ENCODE measurements around the gene LRBA. TPM values are rescaled to one million over a fixed set of nuclear protein-coding genes. Genes with fewer than 3 reads are reported as not detected.
"Not testable (repeated sequence)": the region's sequence is repeated elsewhere in the genome, so short reads cannot be mapped to it uniquely, and the experiment has no call there.

LRBA gene
- total and polyA plus RNA-seq, 4 experiments from 2014 or later = 17.1 to 64.5 (median 45.4) TPM

DNA sequence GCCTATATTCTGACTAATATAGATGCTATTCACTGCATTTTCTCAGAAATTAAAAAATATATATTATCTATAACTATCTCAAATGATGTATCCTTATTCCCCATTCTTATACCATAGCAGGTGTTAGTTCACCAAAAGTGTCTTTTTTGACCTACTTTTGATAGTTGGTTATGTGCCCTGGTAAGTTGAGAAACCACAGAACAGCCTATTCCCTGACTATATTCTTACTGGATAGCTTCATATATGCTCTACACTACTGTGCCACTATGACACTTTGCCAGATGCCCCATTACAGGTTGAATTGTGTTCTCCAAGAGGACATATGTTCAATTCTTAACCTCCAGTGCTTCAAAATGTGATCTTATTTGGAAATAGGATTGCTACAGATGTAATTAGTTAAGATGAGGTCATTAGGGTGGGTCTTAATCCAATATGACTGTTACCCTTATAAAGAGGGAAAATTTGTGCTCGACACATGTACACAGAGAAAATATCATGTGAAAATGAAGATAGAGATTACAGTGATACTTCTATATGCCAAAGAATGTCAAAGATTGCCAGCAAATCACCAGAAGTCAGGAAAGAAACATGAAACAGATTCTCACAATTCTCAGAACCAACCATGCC, 76.1 kb downstream of the LRBA start:
- peaks cover 42 to 59% (median 51%) of the 10 kb centered on the region in 4 donors for H3K4me1 Mint-ChIP-seq

DNA sequence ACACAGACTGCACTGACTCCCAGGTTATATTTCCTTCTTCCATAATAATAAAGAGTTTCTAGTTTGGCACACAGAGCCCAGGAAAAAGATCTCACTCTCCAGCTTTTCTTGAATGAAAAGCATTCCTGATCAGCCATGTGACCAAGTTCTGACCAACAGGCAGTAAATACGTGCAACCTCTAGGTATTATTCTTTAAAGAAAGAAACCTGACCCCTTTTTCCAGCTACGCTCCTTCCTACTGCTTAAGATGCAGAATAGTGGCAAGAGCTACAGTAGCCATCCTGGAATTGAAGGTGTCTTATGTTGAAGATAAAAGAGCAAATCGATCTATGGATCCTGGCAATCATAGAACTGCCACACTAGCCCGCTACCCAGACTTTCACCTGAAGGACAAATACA, 76.7 kb downstream of the LRBA start:
- Histone ChIP-seq H3K4me1 (ENCODE audit: insufficient read depth, low read length) (peaks cover 22% of the 10 kb centered on the region), H3K27ac (ENCODE audit: low read depth, low read length) (no peak overlapping the region), H3K27me3 (ENCODE audit: insufficient read depth, low read length) (no peaks in the 10 kb centered on the region), H3K4me3 (ENCODE audit: low read length in 2 of 2) (no peak overlapping the region), H3K36me3 (ENCODE audit: insufficient read depth, low read length) (no peaks in the 10 kb centered on the region), H3K9me3 (ENCODE audit: control insufficient read depth in 1 of 2, low read length in 2 of 2) (no peaks in the 10 kb centered on the region)
- Mint-ChIP-seq H3K27me3 (no peaks in the 10 kb centered on the region), H3K4me1 (peaks cover 40 to 59% (median 46%) of the 10 kb centered on the region in 4 donors), H3K9me3 (no peaks in the 10 kb centered on the region), H3K27ac (peak overlapping the region in 2 of 7 donors; percentile 13 to 36), H3K36me3 (no peaks in the 10 kb centered on the region), H3K4me3 (no peak overlapping the region)
- ChIA-PET CTCF (ENCODE audit: partially characterized antibody) (interaction anchor here (1.1 kb wide), 1 partner anchor 71 kb away, joined by 5 read pairs; no protein-coding TSS in a partner anchor), POLR2A (ENCODE audit: partially characterized antibody) (no interaction called here)
- intact Hi-C loops (cut with micrococcal nuclease) = no loop called here
- DNase-seq = no peak

More for the DNA sequence above, 76.1 kb downstream of the LRBA start:
- Histone ChIP-seq H3K27ac (ENCODE audit: low read depth, low read length) (no peak overlapping the region), H3K27me3 (ENCODE audit: insufficient read depth, low read length) (no peaks in the 10 kb centered on the region), H3K4me1 (ENCODE audit: insufficient read depth, low read length) (peaks cover 22% of the 10 kb centered on the region), H3K9me3 (ENCODE audit: control insufficient read depth in 1 of 2, low read length in 2 of 2) (no peaks in the 10 kb centered on the region), H3K4me3 (ENCODE audit: low read length in 2 of 2) (no peak overlapping the region), H3K36me3 (ENCODE audit: insufficient read depth, low read length) (no peaks in the 10 kb centered on the region)
- peak overlapping the region in 3 of 7 donors; percentile 2 to 38 (median 35) for H3K27ac Mint-ChIP-seq
- POLR2A ChIA-PET (ENCODE audit: partially characterized antibody) = no interaction called here
- no peaks in the 10 kb centered on the region for H3K27me3 Mint-ChIP-seq
- no peak for DNase-seq
- CTCF ChIA-PET (ENCODE audit: partially characterized antibody) = interaction anchor here (1.1 kb wide), 1 partner anchor 72 kb away, joined by 5 read pairs; no protein-coding TSS in a partner anchor
- H3K4me3 Mint-ChIP-seq = peak overlapping the region in 2 of 8 donors; percentile 3 to 32
- no peaks in the 10 kb centered on the region for H3K9me3 Mint-ChIP-seq
- intact Hi-C loops (cut with micrococcal nuclease) = no loop called here
- H3K36me3 Mint-ChIP-seq = peaks cover 0 to 2% of the 10 kb centered on the region in 2 donors

DNA sequence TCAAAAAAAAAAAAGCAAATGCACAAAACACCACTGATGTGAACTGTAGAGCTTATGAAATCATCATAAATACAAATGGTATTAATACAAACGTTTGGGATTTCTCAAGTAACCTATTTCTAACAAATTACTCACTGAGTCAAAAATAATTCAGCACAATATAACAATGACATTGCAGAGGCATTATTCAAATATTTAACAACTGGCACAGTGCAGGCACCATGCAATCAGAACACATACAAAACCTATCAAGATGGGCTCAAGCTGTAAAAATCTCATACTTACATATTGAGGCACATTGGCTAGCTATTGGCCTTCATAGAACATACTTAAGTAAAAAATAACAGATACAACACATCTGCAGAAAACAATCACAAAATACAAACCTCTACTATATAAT, 81.1 kb downstream of the LRBA start:
- Mint-ChIP-seq H3K27me3 (no peaks in the 10 kb centered on the region), H3K36me3 (peaks cover under 1 to 2% of the 10 kb centered on the region in 2 donors), H3K4me1 (peaks cover 25 to 35% (median 29%) of the 10 kb centered on the region in 4 donors), H3K9me3 (no peaks in the 10 kb centered on the region), H3K4me3 (no peak overlapping the region), H3K27ac (no peak overlapping the region)
- no peak overlapping the region for H3K4me3 ChIP-seq (ENCODE audit: low read length in 2 of 2)
- no peak overlapping the region for H3K27ac ChIP-seq (ENCODE audit: low read depth, low read length)
- ChIA-PET CTCF (ENCODE audit: partially characterized antibody) (interaction anchor here (1.0 kb wide), 1 partner anchor 67 kb away, joined by 4 read pairs; no protein-coding TSS in a partner anchor), POLR2A (ENCODE audit: partially characterized antibody) (no interaction called here)
- intact Hi-C loops (cut with micrococcal nuclease) = no loop called here
- no peak for DNase-seq
- no peaks in the 10 kb centered on the region for H3K9me3 ChIP-seq (ENCODE audit: control insufficient read depth in 1 of 2, low read length in 2 of 2)
- no peaks in the 10 kb centered on the region for H3K36me3 ChIP-seq (ENCODE audit: insufficient read depth, low read length)
- no peaks in the 10 kb centered on the region for H3K27me3 ChIP-seq (ENCODE audit: insufficient read depth, low read length)
- peaks cover 8% of the 10 kb centered on the region for H3K4me1 ChIP-seq (ENCODE audit: insufficient read depth, low read length)

DNA sequence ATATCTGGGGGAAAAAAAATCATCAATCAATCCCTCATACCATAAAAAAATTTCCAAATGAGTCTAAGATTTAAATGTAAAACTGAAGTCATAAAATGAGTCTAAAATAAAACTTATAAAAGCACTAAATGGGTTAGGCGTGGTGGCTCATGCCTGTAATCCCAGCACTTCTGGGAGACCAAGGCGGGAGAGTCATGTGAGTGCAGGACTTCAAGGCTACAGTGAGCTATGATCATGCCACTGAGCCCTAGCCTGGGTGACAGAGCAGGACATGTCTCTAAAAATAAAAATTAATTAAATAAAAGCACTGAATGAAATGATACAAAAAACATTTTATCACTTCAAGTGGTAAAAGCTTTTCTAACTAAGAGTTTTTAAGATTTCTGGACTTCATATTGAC, 83.3 kb downstream of the LRBA start:
- intact Hi-C loops (cut with micrococcal nuclease) = no loop called here
- POLR2A ChIA-PET (ENCODE audit: partially characterized antibody) = interaction anchor here (1.4 kb wide), 1 partner anchor 84 kb away, joined by 4 read pairs; the partner anchor contains the start of gene LRBA
- no peak overlapping the region for H3K4me3 ChIP-seq (ENCODE audit: low read length in 2 of 2)
- Mint-ChIP-seq H3K4me3 (no peak overlapping the region), H3K27ac (no peak overlapping the region), H3K9me3 (no peaks in the 10 kb centered on the region), H3K4me1 (peaks cover 8 to 14% (median 11%) of the 10 kb centered on the region in 4 donors), H3K36me3 (peaks cover 13 to 17% of the 10 kb centered on the region in 2 donors), H3K27me3 (no peaks in the 10 kb centered on the region)
- CTCF ChIA-PET (ENCODE audit: partially characterized antibody) = no interaction called here
- no peak for DNase-seq
- H3K4me1 ChIP-seq (ENCODE audit: insufficient read depth, low read length) = no peaks in the 10 kb centered on the region
- no peak overlapping the region for H3K27ac ChIP-seq (ENCODE audit: low read depth, low read length)
- H3K27me3 ChIP-seq (ENCODE audit: insufficient read depth, low read length) = no peaks in the 10 kb centered on the region
- no peaks in the 10 kb centered on the region for H3K36me3 ChIP-seq (ENCODE audit: insufficient read depth, low read length)
- H3K9me3 ChIP-seq (ENCODE audit: control insufficient read depth in 1 of 2, low read length in 2 of 2) = no peaks in the 10 kb centered on the region

DNA sequence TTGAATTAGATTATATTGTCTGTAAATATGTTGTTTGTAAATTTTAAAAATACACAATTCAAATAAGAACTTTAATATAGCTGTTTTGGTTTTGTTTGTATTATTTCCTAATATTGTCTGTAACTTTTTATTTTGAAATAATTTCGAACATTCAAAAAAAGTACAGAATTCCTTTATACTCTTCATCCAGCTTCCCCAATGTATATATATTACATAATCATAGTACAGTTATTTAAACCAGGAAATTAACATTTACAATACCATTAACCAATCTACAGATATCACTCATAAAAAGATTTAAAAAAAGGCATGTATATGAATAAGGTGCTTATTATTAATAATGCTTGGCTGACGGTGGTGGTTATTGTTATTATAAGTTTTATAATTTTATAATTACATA, 84.1 kb downstream of the LRBA start:
- Histone ChIP-seq H3K4me1 (ENCODE audit: insufficient read depth, low read length) (no peaks in the 10 kb centered on the region), H3K36me3 (ENCODE audit: insufficient read depth, low read length) (no peaks in the 10 kb centered on the region), H3K4me3 (ENCODE audit: low read length in 2 of 2) (no peak overlapping the region), H3K27me3 (ENCODE audit: insufficient read depth, low read length) (no peaks in the 10 kb centered on the region), H3K27ac (ENCODE audit: low read depth, low read length) (no peak overlapping the region), H3K9me3 (ENCODE audit: control insufficient read depth in 1 of 2, low read length in 2 of 2) (no peaks in the 10 kb centered on the region)
- CTCF ChIA-PET (ENCODE audit: partially characterized antibody) = no interaction called here
- peaks cover 18 to 24% of the 10 kb centered on the region in 2 donors for H3K36me3 Mint-ChIP-seq
- POLR2A ChIA-PET (ENCODE audit: partially characterized antibody) = interaction anchor here (1.4 kb wide), 1 partner anchor 84 kb away, joined by 4 read pairs; the partner anchor contains the start of gene LRBA
- no peak for DNase-seq
- no peak overlapping the region for H3K27ac Mint-ChIP-seq
- no peaks in the 10 kb centered on the region for H3K27me3 Mint-ChIP-seq
- intact Hi-C loops (cut with micrococcal nuclease) = no loop called here
- no peaks in the 10 kb centered on the region for H3K9me3 Mint-ChIP-seq
- no peak overlapping the region for H3K4me3 Mint-ChIP-seq
- H3K4me1 Mint-ChIP-seq = peaks cover under 1 to 7% (median 5%) of the 10 kb centered on the region in 4 donors

DNA sequence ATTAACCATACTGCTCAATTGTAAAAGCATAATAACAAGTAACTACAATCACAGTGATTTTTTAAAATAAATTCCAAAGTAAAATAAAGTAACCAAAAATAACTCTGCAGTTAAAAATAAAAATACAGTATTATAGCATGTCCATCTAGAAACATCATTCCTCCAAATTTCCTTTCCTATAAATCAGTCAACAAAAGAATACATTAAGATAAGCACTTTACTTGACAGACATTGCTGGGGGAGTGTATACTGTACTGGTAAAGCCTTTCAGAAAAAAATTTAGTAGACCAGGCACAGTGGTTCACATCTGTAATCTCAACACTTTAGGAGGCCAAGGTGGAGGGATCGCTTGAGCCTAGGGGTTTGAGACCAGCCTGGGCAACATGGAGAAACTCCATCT, 91.1 kb downstream of the LRBA start:
- H3K27ac Mint-ChIP-seq = no peak overlapping the region

DNA sequence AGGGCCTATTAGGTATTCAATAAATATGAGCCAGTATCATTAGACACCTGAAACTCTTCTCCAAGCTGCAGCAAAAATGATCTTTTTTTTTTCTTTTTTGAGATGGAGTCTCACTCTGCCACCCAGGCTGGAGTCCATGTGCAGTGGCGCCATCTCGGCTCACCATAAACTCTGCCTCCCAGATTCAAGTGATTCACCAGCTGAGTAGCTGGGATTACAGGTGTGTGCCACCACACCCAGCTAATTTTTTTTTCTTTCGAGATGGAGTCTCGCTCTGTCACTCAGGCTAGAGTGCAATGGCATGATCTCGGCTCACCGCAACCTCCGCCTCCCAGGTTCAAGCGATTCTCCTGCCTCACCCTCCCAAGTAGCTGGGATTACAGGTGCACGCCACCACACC, 93.6 kb downstream of the LRBA start:
- H3K9me3 ChIP-seq (ENCODE audit: control insufficient read depth in 1 of 2, low read length in 2 of 2); POLR2A ChIA-PET (ENCODE audit: partially characterized antibody); H3K4me3 Mint-ChIP-seq; H3K36me3 ChIP-seq (ENCODE audit: insufficient read depth, low read length); CTCF ChIA-PET (ENCODE audit: partially characterized antibody); intact Hi-C loops (cut with micrococcal nuclease); H3K27ac ChIP-seq (ENCODE audit: low read depth, low read length); DNase-seq; H3K9me3 Mint-ChIP-seq; H3K27ac Mint-ChIP-seq; H3K4me1 Mint-ChIP-seq; H3K27me3 ChIP-seq (ENCODE audit: insufficient read depth, low read length); H3K4me1 ChIP-seq (ENCODE audit: insufficient read depth, low read length); H3K4me3 ChIP-seq (ENCODE audit: low read length in 2 of 2); H3K27me3 Mint-ChIP-seq: not testable (repeated sequence)
- H3K36me3 Mint-ChIP-seq = peaks cover 66 to 67% of the 10 kb centered on the region in 2 donors

More for the DNA sequence above, 91.1 kb downstream of the LRBA start:
- POLR2A ChIA-PET (ENCODE audit: partially characterized antibody) = no interaction called here
- intact Hi-C loops (cut with micrococcal nuclease) = no loop called here
- Histone ChIP-seq H3K4me1 (ENCODE audit: insufficient read depth, low read length) (no peaks in the 10 kb centered on the region), H3K27me3 (ENCODE audit: insufficient read depth, low read length) (no peaks in the 10 kb centered on the region), H3K9me3 (ENCODE audit: control insufficient read depth in 1 of 2, low read length in 2 of 2) (no peaks in the 10 kb centered on the region), H3K4me3 (ENCODE audit: low read length in 2 of 2) (no peak overlapping the region), H3K36me3 (ENCODE audit: insufficient read depth, low read length) (peaks cover 9% of the 10 kb centered on the region), H3K27ac (ENCODE audit: low read depth, low read length) (no peak overlapping the region)
- Mint-ChIP-seq H3K4me1 (peaks cover 0 to 1% (median 0%) of the 10 kb centered on the region in 4 donors), H3K27me3 (no peaks in the 10 kb centered on the region), H3K4me3 (no peak overlapping the region), H3K9me3 (no peaks in the 10 kb centered on the region), H3K36me3 (peaks cover 61 to 65% of the 10 kb centered on the region in 2 donors)
- CTCF ChIA-PET (ENCODE audit: partially characterized antibody) = no interaction called here
- no peak for DNase-seq
